Activated CD4-positive, alpha-beta T cell treated with anti-CD3 and anti-CD28 coated beads, Interleukin-2, amount 50 U/mL, for 16 hours (primary cell): ENCODE measurements around the gene IRAK2.
"Not testable (repeated sequence)": the region's sequence is repeated elsewhere in the genome, so short reads cannot be mapped to it uniquely, and the experiment has no call there.

Experiments
- DNase-seq: peaks from one replicate; pipeline ENCODE4 v3.0.0-alpha.2; 2020

IRAK2 gene

GRCh38 chr3:10164546-10165393 lies at the start of gene IRAK2:
Gene IRAK2, plus strand, starts transcription at chr3:10164919. Its CDS starts 36 bp downstream, at chr3:10164955.
- peak; percentile 51 for DNase-seq

- DNase-seq: peak; percentile 97
Measured at GRCh38 chr3:10115326-10116137, 49.2 kb upstream of the IRAK2 start, which contains the start of gene BRK1. Gene BRK1, plus strand, starts transcription at chr3:10115675. Its CDS starts 27 bp downstream, at chr3:10115702.

- peak; percentile 24 for DNase-seq
Measured at GRCh38 chr3:10116138-10116460, 48.6 kb upstream of the IRAK2 start.

- no peak for DNase-seq
Measured at GRCh38 chr3:10116928-10117327, 47.8 kb upstream of the IRAK2 start.

GRCh38 chr3:10119376-10119775 lies 45.3 kb upstream of the IRAK2 start:
- no peak for DNase-seq

- DNase-seq: no peak
Measured at GRCh38 chr3:10121064-10121463, 43.7 kb upstream of the IRAK2 start.

GRCh38 chr3:10122724-10123123 lies 42.0 kb upstream of the IRAK2 start:
- no peak for DNase-seq

GRCh38 chr3:10135872-10136271 lies 28.8 kb upstream of the IRAK2 start:
- DNase-seq: not testable (repeated sequence)

- DNase-seq: no peak
Measured at GRCh38 chr3:10136426-10137005, 28.2 kb upstream of the IRAK2 start.

GRCh38 chr3:10137178-10137577 lies 27.5 kb upstream of the IRAK2 start:
- no peak for DNase-seq

GRCh38 chr3:10140996-10141546 lies 23.6 kb upstream of the IRAK2 start:
- DNase-seq: no peak

GRCh38 chr3:10142707-10143560 lies 21.8 kb upstream of the IRAK2 start:
- peak; percentile 44 for DNase-seq

GRCh38 chr3:10145685-10146084 lies 19.0 kb upstream of the IRAK2 start:
- no peak for DNase-seq

- no peak for DNase-seq
Measured at GRCh38 chr3:10149226-10149625, 15.5 kb upstream of the IRAK2 start.

GRCh38 chr3:10150987-10151386 lies 13.7 kb upstream of the IRAK2 start:
- DNase-seq: no peak

GRCh38 chr3:10154335-10155122 lies 10.2 kb upstream of the IRAK2 start:
- DNase-seq: no peak

GRCh38 chr3:10155123-10155472 lies 9.6 kb upstream of the IRAK2 start:
- DNase-seq: no peak

- no peak for DNase-seq
Measured at GRCh38 chr3:10155658-10156057, 9.1 kb upstream of the IRAK2 start.

- DNase-seq: no peak
Measured at GRCh38 chr3:10157031-10157430, 7.7 kb upstream of the IRAK2 start.

- DNase-seq: not testable (repeated sequence)
Measured at GRCh38 chr3:10158555-10158954, 6.2 kb upstream of the IRAK2 start.

GRCh38 chr3:10160346-10160745 lies 4.4 kb upstream of the IRAK2 start:
- no peak for DNase-seq

- DNase-seq: no peak
Measured at GRCh38 chr3:10160925-10161324, 3.8 kb upstream of the IRAK2 start.
